ENCODE results near the gene IGHMBP2. TPM values are rescaled to one million over a fixed set of nuclear protein-coding genes. Genes with fewer than 3 reads are reported as not detected.

IGHMBP2 gene
- total and polyA plus RNA-seq, 2 of the 8 experiments (the other 6 are each of a cell fraction or from before 2014, with no cell fraction given) = 8.4 to 17.6 TPM

DNA sequence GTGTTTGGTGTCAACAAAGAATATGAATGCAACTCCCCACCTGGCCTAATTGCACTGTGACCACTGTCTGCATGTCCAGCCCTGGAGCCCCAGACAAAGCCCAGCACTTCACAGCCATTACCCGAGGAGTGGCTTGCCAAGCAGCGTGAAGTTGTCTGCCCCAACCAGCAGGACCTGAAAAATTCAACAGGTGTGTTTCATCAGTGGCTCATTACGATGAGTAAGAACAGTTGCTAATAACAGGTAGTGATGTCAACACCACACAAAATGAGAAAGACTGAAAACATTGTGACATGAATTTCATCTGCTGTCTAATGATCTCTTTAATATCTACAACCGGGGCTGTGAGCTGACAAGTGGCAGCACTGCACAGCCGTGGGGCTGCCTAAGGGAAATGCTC is 10.4 kb upstream of the IGHMBP2 start:
- Histone ChIP-seq H4K5ac (ENCODE audit: insufficient read length, low read depth, low read length) (no peak overlapping the region), H3K79me2 (ENCODE audit: control insufficient read depth in 1 of 2, insufficient read depth in 2 of 2, low read length in 2 of 2) (no peaks in the 10 kb centered on the region), H3K4me1 (replicated peaks in 1 of 4; ENCODE audit: control insufficient read depth in 3 of 4, insufficient read depth in 4 of 4, low read length in 3 of 4) (peaks cover 0 to 4% (median under 1%) of the 10 kb centered on the region in 4 experiments; a peak in 1 of 7 replicates), H3K36me3 (ENCODE audit: control insufficient read depth in 2 of 4, insufficient read depth in 4 of 4, low read length in 3 of 4) (peaks cover 15 to 62% (median 44%) of the 10 kb centered on the region in 4 experiments; a peak in 7 of 8 replicates), H3K23ac (ENCODE audit: insufficient read length) (no peak overlapping the region), H3K18ac (ENCODE audit: extremely low read depth, low read length) (no peak overlapping the region), H2BK20ac (ENCODE audit: low read length) (no peak overlapping the region), H2BK120ac (replicated peaks; ENCODE audit: low read depth, low read length) (no peak overlapping the region), H3K27me3 (replicated peaks in 1 of 4; ENCODE audit: control insufficient read depth in 3 of 4, extremely low read depth in 1 of 4, insufficient read depth in 3 of 4, low read length in 3 of 4) (no peaks in the 10 kb centered on the region), H4K8ac (ENCODE audit: extremely low read depth, insufficient read depth, low read length) (no peak overlapping the region), H2BK5ac (ENCODE audit: low read depth, low read length) (no peak overlapping the region), H2AFZ (ENCODE audit: low read length) (no peak overlapping the region), H3K4me3 (ENCODE audit: extremely low read depth in 1 of 4, insufficient read depth in 2 of 4, low read depth in 3 of 4, low read length in 4 of 4) (no peak overlapping the region), H3K4me2 (ENCODE audit: insufficient read depth in 1 of 2, low read depth in 2 of 2, low read length in 2 of 2) (no peak overlapping the region), H2BK15ac (ENCODE audit: low read length) (no peak overlapping the region), H3K56ac (replicated peaks; ENCODE audit: insufficient read length, low read depth, low read length) (no peak overlapping the region), H3K4ac (replicated peaks; ENCODE audit: insufficient read length, low read depth, low read length) (no peak overlapping the region), H4K91ac (replicated peaks; ENCODE audit: insufficient read length, low read length) (no peak overlapping the region), H2AK5ac (ENCODE audit: low read depth, low read length) (no peak overlapping the region), H3K23me2 (ENCODE audit: low read depth, low read length) (no peaks in the 10 kb centered on the region), H4K20me1 (replicated peaks in 1 of 2; ENCODE audit: control insufficient read depth in 1 of 2, insufficient read depth in 2 of 2, low read length in 2 of 2) (peaks cover 8 to 18% of the 10 kb centered on the region in 2 experiments), H3K9ac (replicated peaks in 1 of 4; ENCODE audit: extremely low read depth in 1 of 4, low read depth in 3 of 4, low read length in 3 of 4) (no peak overlapping the region), H2BK12ac (ENCODE audit: low read depth, low read length) (no peak overlapping the region), H3K79me1 (ENCODE audit: low read depth, low read length) (no peaks in the 10 kb centered on the region), H3K14ac (ENCODE audit: insufficient read length) (no peak overlapping the region), H3K27ac (ENCODE audit: low read depth, low read length) (no peak overlapping the region), H3K9me3 (ENCODE audit: insufficient read depth in 2 of 2, low read depth in 1 of 2, low read length in 1 of 2) (no peaks in the 10 kb centered on the region)
- FAIRE-seq (no peak), DNase-seq (ENCODE audit: low read depth in 1 of 2, low spot score in 2 of 2) (no peak)
- WGBS, 2 experiments (ENCODE audit: extremely low coverage in 1 of 2, insufficient coverage in 1 of 2, insufficient read length in 1 of 2, insufficient replicate concordance in 2 of 2, low coverage in 1 of 2, low lambda C conversion rate in 2 of 2, missing lambda C conversion rate in 1 of 2) = 93% methylated on average over 5 of the region's 5 CpGs; no CpG with 5 or more reads in 1 of the 2 experiments
- ChIA-PET POLR2A (ENCODE audit: partially characterized antibody) (no interaction called here), CTCF (ENCODE audit: partially characterized antibody) (no interaction called here)
- TF ChIP-seq BACH1 (IDR thresholded peaks at IDR 0.05; ENCODE audit: low read length) (no peak), CTBP2 (IDR thresholded peaks at IDR 0.05; ENCODE audit: borderline replicate concordance, insufficient read depth, insufficient read length, low read length) (no peak), TEAD4 (IDR thresholded peaks at IDR 0.05; ENCODE audit: low read depth, low read length) (no peak), BRCA1 (IDR thresholded peaks at IDR 0.05; ENCODE audit: low read depth, low read length) (no peak), MAFK (IDR thresholded peaks at IDR 0.05; ENCODE audit: low read depth, low read length) (no peak), POLR2A (IDR thresholded peaks at IDR 0.05; ENCODE audit: control extremely low read depth in 1 of 2, low read depth in 2 of 2, low read length in 2 of 2) (no peak), ZNF274 (IDR thresholded peaks at IDR 0.05; ENCODE audit: borderline replicate concordance, extremely low read depth, low read length) (no peak)
- TF ChIP-seq, protein P1, sequence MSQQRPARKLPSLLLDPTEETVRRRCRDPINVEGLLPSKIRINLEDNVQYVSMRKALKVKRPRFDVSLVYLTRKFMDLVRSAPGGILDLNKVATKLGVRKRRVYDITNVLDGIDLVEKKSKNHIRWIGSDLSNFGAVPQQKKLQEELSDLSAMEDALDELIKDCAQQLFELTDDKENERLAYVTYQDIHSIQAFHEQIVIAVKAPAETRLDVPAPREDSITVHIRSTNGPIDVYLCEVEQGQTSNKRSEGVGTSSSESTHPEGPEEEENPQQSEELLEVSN (IDR thresholded peaks at IDR 0.05) = no peak
- TF ChIP-seq, protein P2, sequence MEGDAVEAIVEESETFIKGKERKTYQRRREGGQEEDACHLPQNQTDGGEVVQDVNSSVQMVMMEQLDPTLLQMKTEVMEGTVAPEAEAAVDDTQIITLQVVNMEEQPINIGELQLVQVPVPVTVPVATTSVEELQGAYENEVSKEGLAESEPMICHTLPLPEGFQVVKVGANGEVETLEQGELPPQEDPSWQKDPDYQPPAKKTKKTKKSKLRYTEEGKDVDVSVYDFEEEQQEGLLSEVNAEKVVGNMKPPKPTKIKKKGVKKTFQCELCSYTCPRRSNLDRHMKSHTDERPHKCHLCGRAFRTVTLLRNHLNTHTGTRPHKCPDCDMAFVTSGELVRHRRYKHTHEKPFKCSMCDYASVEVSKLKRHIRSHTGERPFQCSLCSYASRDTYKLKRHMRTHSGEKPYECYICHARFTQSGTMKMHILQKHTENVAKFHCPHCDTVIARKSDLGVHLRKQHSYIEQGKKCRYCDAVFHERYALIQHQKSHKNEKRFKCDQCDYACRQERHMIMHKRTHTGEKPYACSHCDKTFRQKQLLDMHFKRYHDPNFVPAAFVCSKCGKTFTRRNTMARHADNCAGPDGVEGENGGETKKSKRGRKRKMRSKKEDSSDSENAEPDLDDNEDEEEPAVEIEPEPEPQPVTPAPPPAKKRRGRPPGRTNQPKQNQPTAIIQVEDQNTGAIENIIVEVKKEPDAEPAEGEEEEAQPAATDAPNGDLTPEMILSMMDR (IDR thresholded peaks at IDR 0.05; ENCODE audit: control extremely low read depth in 1 of 3, insufficient read depth in 1 of 3, low read depth in 1 of 3, low read length in 3 of 3) = no peak

All from H1 (cell line).